ENCODE results near the gene PPM1H.

The PPM1H gene

GRCh38 chr12:62689042-62689839, 245.7 kb downstream of the PPM1H start:
- Histone ChIP-seq H3K27ac (ENCODE audit: low read length) (no peak overlapping the region), H3K4me2 (ENCODE audit: low read length) (no peak overlapping the region), H4K20me1 (ENCODE audit: insufficient read depth, low read length) (no peaks in the 10 kb centered on the region), H3K4me1 (ENCODE audit: low read length) (peaks cover 14% of the 10 kb centered on the region), H3K4me3 (ENCODE audit: low read length) (no peak overlapping the region), H2AFZ (ENCODE audit: low read depth, low read length) (no peak overlapping the region), H3K9ac (ENCODE audit: low read length) (no peak overlapping the region), H3K79me2 (ENCODE audit: low read length) (no peaks in the 10 kb centered on the region), H3K36me3 (replicated peaks; ENCODE audit: low read depth, low read length) (no peaks in the 10 kb centered on the region), H3K9me3 (ENCODE audit: insufficient read depth, low read length) (no peaks in the 10 kb centered on the region), H3K27me3 (ENCODE audit: low read depth, low read length) (no peaks in the 10 kb centered on the region)
- TF ChIP-seq EZH2phosphoT487 (IDR thresholded peaks at IDR 0.05; ENCODE audit: low read depth), result no peak
- TF ChIP-seq CTCF (IDR thresholded peaks at IDR 0.05; ENCODE audit: low read depth, low read length), result no peak

GRCh38 chr12:62686938-62687337, 248.0 kb downstream of the PPM1H start:
- Histone ChIP-seq H3K4me1 (ENCODE audit: low read length) (peaks cover 9% of the 10 kb centered on the region; the same call in 1 of the 2 replicates), H3K9ac (ENCODE audit: low read length) (no peak overlapping the region), H3K27me3 (ENCODE audit: low read depth, low read length) (no peaks in the 10 kb centered on the region), H3K4me3 (ENCODE audit: low read length) (no peak overlapping the region), H3K9me3 (ENCODE audit: insufficient read depth, low read length) (no peaks in the 10 kb centered on the region), H3K27ac (ENCODE audit: low read length) (no peak overlapping the region), H3K79me2 (ENCODE audit: low read length) (no peaks in the 10 kb centered on the region), H4K20me1 (ENCODE audit: insufficient read depth, low read length) (no peaks in the 10 kb centered on the region), H3K36me3 (replicated peaks; ENCODE audit: low read depth, low read length) (no peaks in the 10 kb centered on the region), H3K4me2 (ENCODE audit: low read length) (no peak overlapping the region), H2AFZ (ENCODE audit: low read depth, low read length) (no peak overlapping the region)
- TF ChIP-seq CTCF (IDR thresholded peaks at IDR 0.05; ENCODE audit: low read depth, low read length) (no peak), EZH2phosphoT487 (IDR thresholded peaks at IDR 0.05; ENCODE audit: low read depth) (no peak)

GRCh38 chr12:62684570-62685295, 250.2 kb downstream of the PPM1H start:
- no peak overlapping the region for H3K4me3 ChIP-seq (ENCODE audit: low read length)

More at GRCh38 chr12:62684570-62685295, 250.2 kb downstream of the PPM1H start:
- H3K36me3 ChIP-seq (replicated peaks; ENCODE audit: low read depth, low read length), result no peaks in the 10 kb centered on the region
- H3K4me1 ChIP-seq (ENCODE audit: low read length), result peaks cover 9% of the 10 kb centered on the region; the same call in 1 of the 2 replicates
- H3K27me3 ChIP-seq (ENCODE audit: low read depth, low read length), result no peaks in the 10 kb centered on the region; the same call in 1 of the 2 replicates
- H3K4me2 ChIP-seq (ENCODE audit: low read length), result no peak overlapping the region
- no peak overlapping the region for H2AFZ ChIP-seq (ENCODE audit: low read depth, low read length)
- no peak overlapping the region for H3K27ac ChIP-seq (ENCODE audit: low read length)
- TF ChIP-seq CTCF (IDR thresholded peaks at IDR 0.05; ENCODE audit: low read depth, low read length) (no peak), EZH2phosphoT487 (IDR thresholded peaks at IDR 0.05; ENCODE audit: low read depth) (no peak)
- H3K9me3 ChIP-seq (ENCODE audit: insufficient read depth, low read length), result no peaks in the 10 kb centered on the region
- H4K20me1 ChIP-seq (ENCODE audit: insufficient read depth, low read length), result no peaks in the 10 kb centered on the region
- no peaks in the 10 kb centered on the region for H3K79me2 ChIP-seq (ENCODE audit: low read length)
- H3K9ac ChIP-seq (ENCODE audit: low read length), result no peak overlapping the region

Measured in OCI-LY3 (cell line).